Brain pericyte (primary cell): ENCODE data around the gene ARFGAP2.
"Not testable (repeated sequence)": the region's sequence is repeated elsewhere in the genome, so short reads cannot be mapped to it uniquely, and the experiment has no call there.

ENCODE experiments used
- DNase-seq: peaks from one replicate; pipeline ENCODE4 v3.0.0-alpha.2; 2012; ENCODE audit warnings: low read depth, low spot score

Gene ARFGAP2

DNA sequence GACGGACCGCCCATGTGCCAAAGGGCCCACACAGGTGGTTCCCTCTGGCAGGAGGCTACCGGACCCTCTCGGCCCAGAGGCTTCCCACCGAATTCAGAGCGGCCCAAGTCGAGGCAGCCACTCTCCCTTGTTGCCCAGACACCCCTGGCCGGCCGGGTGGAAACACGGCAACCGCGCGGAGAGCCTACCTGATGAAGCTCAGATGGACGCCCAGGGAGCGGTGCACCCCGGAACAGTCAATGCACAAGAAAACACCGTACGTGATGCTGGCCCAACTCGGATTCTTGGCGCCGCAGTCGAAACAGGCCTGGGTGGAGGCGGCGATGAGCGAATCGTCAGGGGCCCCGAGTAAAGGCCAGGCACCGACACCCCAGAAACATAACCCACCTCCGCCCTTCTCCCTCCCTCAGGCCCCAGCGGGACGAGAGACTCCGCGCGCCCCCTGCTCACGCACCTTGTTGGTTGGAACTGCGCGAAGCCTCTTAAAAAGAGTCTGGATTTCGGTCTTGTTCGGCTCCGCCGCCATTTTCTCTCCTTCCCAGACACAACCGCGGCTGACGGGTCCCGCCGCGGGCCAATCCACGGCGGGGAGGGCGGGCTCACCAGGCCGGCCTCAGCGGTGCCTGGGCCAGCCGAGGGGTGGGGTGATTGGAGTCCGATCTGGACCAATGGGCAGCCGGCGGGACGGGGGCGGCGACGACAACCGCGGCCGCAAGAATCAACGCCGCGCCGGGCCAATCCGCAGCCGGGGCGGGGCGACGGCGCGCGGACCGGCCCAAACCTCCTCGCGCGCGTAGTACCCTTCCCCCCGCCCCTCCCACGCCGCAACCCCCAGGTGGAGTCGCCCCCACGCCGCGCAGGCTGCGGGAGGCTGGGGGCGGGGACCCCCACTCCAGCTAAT lies at the start of gene ARFGAP2:
Gene ARFGAP2, minus strand, starts transcription at position 552 of the 901 bp plus-strand sequence. Its CDS starts 26 bp downstream, at position 526.
- peak; percentile 86 for DNase-seq

DNA sequence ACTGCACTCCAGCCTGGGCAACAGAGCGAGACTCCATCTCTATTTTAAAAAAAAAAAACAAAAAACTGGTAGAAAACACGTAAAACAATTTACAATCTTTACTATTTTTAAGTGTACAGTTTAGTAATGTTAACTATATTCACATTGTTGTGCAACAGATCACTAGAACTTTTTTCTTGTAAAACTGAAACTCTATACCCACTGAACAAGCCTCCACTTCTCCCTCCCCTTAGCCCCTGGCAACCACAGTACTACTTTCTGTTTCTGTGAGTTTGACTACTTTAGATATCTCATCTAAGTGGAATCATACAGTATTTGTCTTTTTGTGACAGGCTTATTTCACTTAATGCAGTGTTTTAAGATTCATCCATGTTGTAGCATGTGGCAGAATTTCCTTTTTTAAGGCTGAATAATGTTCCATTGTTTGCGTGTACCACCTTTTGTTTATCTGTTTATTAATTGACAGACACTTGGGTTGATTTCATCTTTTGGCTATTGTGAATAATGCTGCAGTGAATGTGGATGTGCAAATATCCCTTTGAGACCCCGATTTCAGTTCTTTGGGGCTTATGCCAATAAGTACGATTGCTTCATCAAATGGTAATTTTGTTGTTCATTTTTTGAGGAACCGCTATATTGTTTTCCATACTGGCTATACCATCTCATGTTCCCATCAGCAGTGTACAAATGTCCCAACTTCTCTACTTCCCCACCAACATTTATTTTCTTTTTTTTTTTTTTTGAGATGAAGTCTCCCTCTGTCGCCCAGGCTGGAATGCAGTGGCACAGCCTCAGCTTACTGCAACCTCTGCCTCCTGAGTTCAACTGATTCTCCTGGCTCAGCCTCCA lies 49.1 kb upstream of the ARFGAP2 start:
- DNase-seq, result no peak

DNA sequence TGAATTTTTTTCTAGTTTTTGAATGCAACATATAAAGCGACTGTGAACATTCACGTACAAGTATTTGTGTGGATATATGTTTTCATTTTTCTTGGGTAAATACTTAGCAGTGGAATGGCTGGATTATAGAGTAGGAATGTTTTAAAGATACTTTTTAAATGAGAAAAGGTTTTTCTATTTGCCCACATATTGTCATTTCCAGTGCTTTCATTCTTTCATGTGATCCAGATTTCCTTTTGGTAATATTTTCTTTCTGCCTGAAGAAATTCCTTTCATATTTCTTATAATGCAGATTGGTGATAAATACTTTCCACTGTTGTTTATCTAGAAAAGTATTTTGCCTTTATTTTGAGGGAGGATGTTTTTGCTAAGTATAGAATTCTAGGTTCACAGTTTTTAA lies 46.0 kb upstream of the ARFGAP2 start:
- no peak for DNase-seq

DNA sequence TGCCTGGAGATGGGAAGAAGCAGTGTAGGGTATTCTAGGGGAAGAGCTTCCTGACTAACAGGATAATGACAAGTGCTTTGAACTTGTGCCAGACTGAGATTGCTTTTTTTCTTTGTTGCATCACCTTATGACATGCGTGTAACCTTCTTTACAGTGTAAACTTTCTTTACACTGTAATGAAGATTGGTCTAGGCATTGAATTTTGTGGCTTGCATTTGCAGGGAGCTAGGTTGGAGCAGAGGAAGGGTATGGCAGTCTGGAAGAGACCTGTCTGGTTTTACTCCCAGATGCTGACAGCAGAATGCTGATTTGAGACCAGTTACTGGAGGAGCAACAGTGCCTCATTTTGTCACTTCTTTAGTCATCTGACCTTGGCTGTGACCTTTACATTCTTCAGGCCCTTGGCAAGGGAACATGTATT lies 43.7 kb upstream of the ARFGAP2 start:
- DNase-seq, result no peak

DNA sequence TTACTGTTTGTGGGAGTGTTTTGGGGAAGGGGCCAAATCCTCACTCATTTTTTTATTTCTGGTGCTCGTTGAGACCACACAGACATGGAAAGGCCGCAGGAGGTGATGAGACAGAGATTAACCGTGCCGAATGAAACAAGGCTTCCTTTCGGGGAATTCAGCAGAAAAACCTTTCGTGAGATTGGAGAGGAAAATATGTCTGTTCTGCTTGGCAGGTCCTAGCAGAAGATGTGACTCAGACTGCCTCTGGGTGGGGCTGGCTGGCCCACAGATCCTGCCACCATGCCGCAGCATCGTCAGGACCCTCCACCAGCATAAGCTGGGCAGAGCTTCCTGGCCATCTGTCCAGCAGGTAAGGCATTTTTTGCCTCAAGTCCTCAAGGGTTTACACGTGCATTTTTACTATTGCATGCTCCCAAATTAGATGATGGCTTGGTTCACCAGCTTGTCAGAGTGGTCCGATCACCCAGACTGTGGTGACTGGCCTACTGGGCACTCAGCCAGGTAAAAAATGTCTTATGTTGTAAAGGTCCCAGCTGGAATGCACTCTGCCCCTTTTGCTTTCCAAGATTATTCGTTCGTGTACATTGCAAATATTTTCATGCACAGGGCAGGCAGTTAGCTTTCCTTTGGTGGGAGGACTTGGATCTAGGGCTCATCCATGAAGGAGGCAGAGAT lies 39.6 kb upstream of the ARFGAP2 start:
- DNase-seq, result no peak

- no peak for DNase-seq
These were observed 38.8 kb upstream of the ARFGAP2 start for GRCh38 chr11:47215366-47215910.

GRCh38 chr11:47213950-47214565 lies 37.4 kb upstream of the ARFGAP2 start:
- DNase-seq, result peak; percentile 45

DNA sequence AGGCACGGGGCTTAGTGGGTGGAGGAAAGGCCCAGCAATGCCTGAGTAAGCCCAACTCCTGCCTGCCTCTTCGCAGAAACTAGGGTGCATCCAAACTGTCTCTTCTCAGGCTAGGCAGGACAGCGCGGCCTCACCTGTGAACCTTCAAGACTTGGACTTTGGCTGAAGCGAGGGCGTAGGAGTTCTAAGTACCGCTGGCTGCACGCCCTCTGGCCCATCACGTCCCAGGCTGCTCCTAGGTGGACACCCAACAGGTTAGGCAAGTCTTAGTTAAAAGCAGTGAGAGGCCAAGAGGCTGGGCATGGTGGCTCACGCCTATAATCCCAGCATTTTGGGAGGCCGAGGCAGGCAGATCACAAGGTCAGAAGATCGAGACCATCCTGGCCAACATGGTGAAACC lies 36.3 kb upstream of the ARFGAP2 start:
- no peak for DNase-seq

DNA sequence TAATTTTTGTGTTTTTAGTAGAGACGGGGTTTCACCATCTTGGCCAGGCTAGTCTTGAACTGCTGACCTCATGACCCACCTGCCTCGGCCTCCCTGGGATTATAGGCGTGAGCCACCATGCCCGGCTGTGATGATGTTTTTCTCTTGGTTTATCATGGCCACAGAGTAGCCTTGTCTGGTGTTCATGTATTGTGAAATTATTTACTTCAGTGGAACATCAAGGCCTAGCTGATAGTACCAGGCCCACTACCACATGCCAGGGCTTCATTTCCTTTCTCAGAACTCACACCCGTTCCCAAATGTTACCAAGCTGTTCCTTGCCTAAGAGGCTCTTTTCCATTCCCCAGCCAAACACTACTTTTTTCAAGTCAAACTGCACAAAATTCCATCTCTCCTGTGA lies 31.9 kb upstream of the ARFGAP2 start:
- no peak for DNase-seq

- not testable (repeated sequence) for DNase-seq
These were observed 31.4 kb upstream of the ARFGAP2 start for GRCh38 chr11:47208008-47208552.

DNA sequence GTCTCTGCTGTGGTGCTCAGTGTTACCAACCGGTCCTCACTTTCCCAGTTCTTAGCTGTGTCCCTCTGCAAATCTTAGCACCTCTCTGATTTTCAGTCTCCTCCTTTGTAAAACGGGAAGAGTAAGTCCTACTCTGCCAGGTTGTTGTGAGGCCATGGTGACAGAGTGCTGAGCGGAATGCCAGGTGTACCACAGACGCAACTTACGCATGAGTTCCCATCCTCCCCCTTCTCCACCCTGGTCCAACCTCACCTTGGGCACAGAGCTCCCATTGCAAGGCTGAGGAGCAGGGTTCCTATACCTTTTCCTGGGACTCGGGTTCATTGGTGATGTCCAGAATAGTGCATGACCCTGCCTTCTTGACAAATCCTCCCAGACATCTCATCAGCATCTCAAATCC lies 30.8 kb upstream of the ARFGAP2 start:
- DNase-seq, result no peak

DNA sequence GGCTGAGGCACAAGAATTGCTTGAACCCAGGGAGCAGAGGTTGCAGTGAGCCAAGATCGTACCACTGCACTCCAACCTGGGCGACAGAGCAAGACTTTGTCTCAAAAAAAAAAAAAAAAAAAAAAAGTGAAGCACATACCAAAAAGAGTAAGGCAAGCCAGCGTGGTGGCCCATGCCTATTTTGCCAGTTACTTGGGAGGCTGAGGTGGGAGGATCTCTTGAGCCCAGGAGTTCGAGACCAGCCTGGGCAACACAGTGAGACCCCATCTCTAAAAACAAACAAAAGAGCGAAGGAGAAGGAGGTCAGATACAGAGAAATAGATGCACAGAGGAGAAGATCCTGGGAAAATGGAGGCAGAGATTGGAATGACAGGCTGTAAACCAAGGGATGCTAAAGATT lies 29.9 kb upstream of the ARFGAP2 start:
- not testable (repeated sequence) for DNase-seq

GRCh38 chr11:47204637-47204989 lies 27.9 kb upstream of the ARFGAP2 start:
- DNase-seq, result no peak

DNA sequence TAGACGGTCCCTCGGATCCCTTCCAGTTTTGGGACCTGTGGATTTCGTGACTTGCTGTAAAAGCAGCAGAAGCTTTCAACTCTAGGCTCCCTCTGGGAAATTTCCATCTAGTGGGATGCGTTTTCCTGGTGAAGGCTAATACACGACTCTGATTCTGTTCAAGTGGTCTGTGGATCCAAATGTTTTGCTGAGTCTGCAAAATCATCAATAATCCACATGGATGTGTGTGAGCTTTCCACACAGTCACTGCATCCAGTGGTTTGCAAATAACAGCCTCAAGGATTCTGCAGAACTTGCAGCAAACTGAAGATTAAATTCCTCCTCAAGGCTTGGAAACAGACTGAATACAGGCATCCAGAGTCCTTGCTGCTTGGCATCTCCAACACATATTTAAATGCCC lies 25.9 kb upstream of the ARFGAP2 start:
- DNase-seq, result no peak

DNA sequence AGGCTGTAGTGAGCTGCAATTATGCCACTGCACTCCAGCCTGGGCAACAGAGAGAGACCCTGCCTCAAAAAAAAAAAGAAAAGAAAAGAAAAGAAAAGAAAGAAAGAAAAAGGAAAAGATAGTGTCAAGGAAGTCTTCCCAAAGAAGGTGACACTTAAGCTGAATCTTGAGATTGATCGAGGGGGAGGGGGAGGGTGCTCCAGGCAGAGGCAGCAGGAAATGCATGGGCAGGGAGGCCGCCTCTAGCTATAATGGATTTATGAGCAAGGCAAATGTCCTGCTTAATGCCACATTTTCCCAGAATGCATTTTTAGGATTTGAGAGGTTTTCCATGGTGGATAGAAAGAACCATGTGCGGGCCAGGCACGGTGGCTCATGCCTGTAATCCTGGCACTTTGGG lies 24.3 kb upstream of the ARFGAP2 start:
- no peak for DNase-seq

DNA sequence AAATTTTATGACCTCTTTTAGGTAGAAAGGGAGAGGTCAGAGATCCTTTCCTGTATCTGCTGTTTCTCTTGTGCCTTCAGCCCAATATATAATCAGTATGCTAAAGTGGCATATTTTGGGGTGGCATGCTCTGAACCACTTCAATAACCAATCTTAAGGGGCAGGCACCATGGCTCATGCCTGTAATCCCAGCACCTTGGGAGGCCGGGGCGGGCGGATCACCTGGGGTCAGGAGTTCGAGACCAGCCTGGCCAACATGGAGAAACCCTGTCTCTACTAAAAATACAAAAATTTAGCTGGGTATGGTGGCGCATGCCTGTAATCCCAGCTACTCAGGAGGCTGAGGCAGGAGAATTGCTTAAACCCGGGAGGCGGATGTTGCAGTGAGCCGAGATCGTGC lies 21.5 kb upstream of the ARFGAP2 start:
- DNase-seq, result not testable (repeated sequence)

- DNase-seq, result no peak
These were observed 15.4 kb upstream of the ARFGAP2 start for GRCh38 chr11:47192111-47192510.

- not testable (repeated sequence) for DNase-seq
These were observed 14.5 kb upstream of the ARFGAP2 start for GRCh38 chr11:47191137-47191536.

- no peak for DNase-seq
These were observed 12.6 kb upstream of the ARFGAP2 start for GRCh38 chr11:47189100-47189834.

- no peak for DNase-seq
These were observed 11.6 kb upstream of the ARFGAP2 start for GRCh38 chr11:47188259-47188658.
